Activated CD4-positive, alpha-beta T cell treated with anti-CD3 and anti-CD28 coated beads for 36 hours (primary cell): ENCODE data around the gene FAM110A. TPM values are rescaled to one million over a fixed set of nuclear protein-coding genes. Genes with fewer than 3 reads are reported as not detected.
"Not testable (repeated sequence)": the region's sequence is repeated elsewhere in the genome, so short reads cannot be mapped to it uniquely, and the experiment has no call there.

ENCODE experiments used
- ATAC-seq: fragments of 200-7000 bp; cut with Tn5 transposase; one replicate; pipeline ENCODE4 v1.10.0; 2021; ENCODE audit warnings: mild to moderate bottlenecking, moderate library complexity
- CTCF ChIA-PET: fragments of 350-600 bp; sonication (Branson Sonifier 250); formaldehyde crosslinking; loops from one replicate; lab custom pipeline; 2021; ENCODE audit warnings: antibody characterized with exemption; lab: Charles Lee
- POLR2A ChIA-PET: fragments of 350-600 bp; sonication (Branson Sonifier 250); formaldehyde crosslinking; loops from one replicate; lab custom pipeline; 2021; ENCODE audit warnings: antibody characterized with exemption, inconsistent platforms; lab: Charles Lee
- DNase-seq: peaks from one replicate; pipeline ENCODE4 v3.0.0-alpha.2; 2020
- H3K27ac Mint-ChIP-seq: one replicate; pipeline ENCODE4 v1.8.0; 2021; ENCODE audit warnings: mixed read lengths
- H3K27me3 Mint-ChIP-seq: one replicate; pipeline ENCODE4 v1.8.0; 2021; ENCODE audit warnings: mixed read lengths
- H3K36me3 Mint-ChIP-seq: one replicate; pipeline ENCODE4 v1.8.0; 2021; ENCODE audit warnings: low read depth, mixed read lengths
- H3K4me1 Mint-ChIP-seq: one replicate; pipeline ENCODE4 v1.8.0; 2021; ENCODE audit warnings: mixed read lengths
- H3K4me3 Mint-ChIP-seq: one replicate; pipeline ENCODE4 v1.8.0; 2021; ENCODE audit warnings: mild to moderate bottlenecking, moderate library complexity, mixed read lengths
- H3K9me3 Mint-ChIP-seq: one replicate; pipeline ENCODE4 v1.8.0; 2021; ENCODE audit warnings: low read depth, mixed read lengths
- intact Hi-C, 2 experiments: fragments of 100-400 bp; cut with DNase I in 1 of 2; cut with micrococcal nuclease in 1 of 2; formaldehyde crosslinking; loops; one replicate each; pipeline versions ENCODE4 v1.14.2 to v1.15.1; 2022 to 2024; cut with DNase I, micrococcal nuclease
- total RNA-seq, 2 experiments: library from RNA; stranded (reverse); gene quantifications; one replicate each; pipeline ENCODE4 v1.2.3, GENCODE V29; 2021

The FAM110A gene
- 10 to 100 TPM; 15.5 TPM for total RNA-seq

DNA sequence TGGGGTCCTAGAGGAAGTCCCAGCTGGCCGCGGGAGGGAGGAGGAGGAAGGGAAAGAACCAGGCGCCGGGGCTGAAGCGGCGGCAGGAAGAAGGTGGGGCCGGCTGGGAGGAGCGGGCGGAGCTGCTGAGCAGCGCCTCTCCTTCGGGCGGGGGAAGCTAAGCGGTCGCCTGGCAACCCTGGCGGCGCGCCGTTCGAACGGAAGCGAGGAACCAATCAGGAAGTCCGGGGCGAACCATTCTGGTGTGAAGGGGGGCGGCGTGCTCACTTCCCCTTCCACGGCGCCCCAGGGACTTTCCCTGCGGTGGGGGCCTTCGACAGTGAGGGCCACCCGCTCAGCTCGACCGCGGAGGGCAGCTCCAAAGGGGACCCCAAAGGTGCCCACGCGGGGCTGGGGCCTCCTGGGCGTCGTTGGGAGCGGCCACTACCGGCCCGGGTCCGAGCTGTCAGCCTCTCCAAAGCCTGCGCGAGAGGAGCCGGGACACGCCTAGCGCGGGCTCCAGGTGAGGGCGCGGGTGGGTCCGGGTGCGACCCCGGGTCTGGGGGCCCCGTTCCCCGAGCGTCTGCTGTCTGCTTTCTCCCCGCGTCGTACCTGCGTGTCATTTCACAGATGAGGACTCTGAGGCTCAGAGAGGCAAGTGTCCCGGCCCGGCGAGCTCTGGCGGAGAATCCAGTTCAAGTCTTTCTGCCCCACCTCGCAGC is at the start of gene FAM110A:
FAM110A (plus strand) TSS at position 266 of the 701 bp plus-strand sequence. CDS start 11,090 bp downstream, outside the sequence.
- H3K4me1 Mint-ChIP-seq, result peaks cover 38% of the 10 kb centered on the region
- H3K27ac Mint-ChIP-seq, result peak within 1 kb of the TSS; percentile 86
- peaks cover 2% of the 10 kb centered on the region for H3K9me3 Mint-ChIP-seq
- intact Hi-C loops, result loop anchor here (1.0 to 10.0 kb wide), 14 partner anchors 11 to 831 kb away; partner anchors contain the start of genes CSNK2A1 (in 2 of the 2), PSMF1 (in 2 of the 2), FKBP1A (in 1 of the 2) and NSFL1C (in 1 of the 2)
- peak within 1 kb of the TSS; percentile 88 for H3K4me3 Mint-ChIP-seq
- peaks cover 6% of the 10 kb centered on the region for H3K36me3 Mint-ChIP-seq
- no peaks in the 10 kb centered on the region for H3K27me3 Mint-ChIP-seq
- CTCF ChIA-PET, result interaction anchor here (0.6 to 3.4 kb wide), 10 partner anchors 11 to 440 kb away, joined by 3 to 10 read pairs (median 3); no protein-coding TSS in a partner anchor
- peak; percentile 98 for DNase-seq
- ATAC-seq, result peak; percentile 89
- POLR2A ChIA-PET, result interaction anchor here (0.9 to 1.0 kb wide), 2 partner anchors 10 to 72 kb away, joined by 3 to 6 read pairs; no protein-coding TSS in a partner anchor

DNA sequence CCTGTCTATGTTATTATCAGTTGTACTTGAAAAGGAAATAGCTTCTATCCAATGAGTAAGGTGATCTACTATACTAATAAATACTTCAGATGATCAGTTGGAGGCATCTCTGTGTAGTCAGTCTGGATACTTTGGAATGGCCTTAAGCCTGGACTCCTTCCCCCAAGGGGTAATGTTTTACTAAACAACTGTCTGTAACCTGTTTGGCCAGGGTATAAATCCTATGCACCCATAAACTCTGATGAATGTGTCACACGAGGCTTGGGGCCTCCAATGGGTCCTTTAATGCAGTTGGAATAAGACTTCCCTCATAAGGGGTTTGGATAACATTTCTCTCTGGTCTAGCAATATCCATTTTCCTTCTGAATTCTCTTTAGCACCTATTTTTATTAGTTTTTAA is 45.7 kb upstream of the FAM110A start:
- H3K9me3 Mint-ChIP-seq, result peaks cover 20% of the 10 kb centered on the region
- H3K27ac Mint-ChIP-seq, result no peak overlapping the region
- peaks cover 6% of the 10 kb centered on the region for H3K36me3 Mint-ChIP-seq
- DNase-seq, result no peak
- no peak overlapping the region for H3K4me3 Mint-ChIP-seq
- no peak for ATAC-seq
- H3K4me1 Mint-ChIP-seq, result no peaks in the 10 kb centered on the region
- ChIA-PET CTCF (no interaction called here), POLR2A (no interaction called here)
- peaks cover 21% of the 10 kb centered on the region for H3K27me3 Mint-ChIP-seq
- intact Hi-C loops, result no loop called here

DNA sequence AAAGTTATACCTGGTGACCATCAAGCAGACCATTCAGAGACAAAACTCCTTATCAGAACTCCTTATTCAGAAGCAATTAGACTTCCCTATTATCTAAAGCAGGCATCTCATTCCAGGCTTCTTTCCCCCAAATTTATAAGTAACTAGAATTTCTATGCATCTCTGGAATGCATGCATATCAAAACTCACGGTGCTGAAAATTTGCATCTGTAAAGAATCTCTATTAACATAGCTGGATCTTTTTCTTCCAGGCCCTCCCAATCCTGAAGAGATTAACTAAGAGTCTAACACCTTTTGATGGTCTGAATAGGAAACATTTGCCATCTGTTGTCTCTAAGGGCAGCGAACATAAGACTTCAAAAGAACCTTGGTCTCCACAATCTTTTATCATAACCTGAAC is 42.5 kb upstream of the FAM110A start:
- POLR2A ChIA-PET, result no interaction called here
- ATAC-seq, result no peak
- Mint-ChIP-seq H3K36me3 (no peaks in the 10 kb centered on the region), H3K4me3 (no peak overlapping the region), H3K4me1 (no peaks in the 10 kb centered on the region), H3K27ac (no peak overlapping the region), H3K27me3 (peaks cover 18% of the 10 kb centered on the region), H3K9me3 (peaks cover 4% of the 10 kb centered on the region)
- CTCF ChIA-PET, result interaction anchor here (1.1 kb wide), 1 partner anchor 18 kb away, joined by 5 read pairs; no protein-coding TSS in a partner anchor
- no peak for DNase-seq
- intact Hi-C loops, result no loop called here

DNA sequence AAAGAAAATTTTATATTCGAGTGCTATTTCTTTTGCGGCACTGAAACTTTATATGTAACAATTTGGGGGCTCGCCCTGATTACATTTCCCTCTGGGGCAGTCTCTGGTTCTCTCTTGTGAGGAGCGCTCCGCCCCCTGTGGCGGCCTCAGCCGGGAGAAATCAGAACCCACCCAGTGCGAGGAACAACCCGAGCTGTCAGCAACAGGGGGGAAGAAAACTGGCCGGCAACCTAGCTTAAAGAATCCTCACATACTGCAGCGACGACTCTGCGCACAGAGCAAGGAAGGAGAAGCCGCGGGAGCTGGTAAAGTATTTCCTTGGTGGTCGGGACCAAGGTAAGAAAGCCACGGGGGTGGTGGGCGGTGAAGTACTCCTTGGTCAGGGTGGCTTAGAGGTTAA is 41.3 kb upstream of the FAM110A start:
- H3K9me3 Mint-ChIP-seq, result peaks cover 4% of the 10 kb centered on the region
- no peaks in the 10 kb centered on the region for H3K36me3 Mint-ChIP-seq
- no peak overlapping the region for H3K4me3 Mint-ChIP-seq
- H3K27ac Mint-ChIP-seq, result no peak overlapping the region
- ChIA-PET POLR2A (no interaction called here), CTCF (no interaction called here)
- intact Hi-C loops, result no loop called here
- DNase-seq (no peak), ATAC-seq (no peak)
- no peaks in the 10 kb centered on the region for H3K4me1 Mint-ChIP-seq
- H3K27me3 Mint-ChIP-seq, result peaks cover 9% of the 10 kb centered on the region

DNA sequence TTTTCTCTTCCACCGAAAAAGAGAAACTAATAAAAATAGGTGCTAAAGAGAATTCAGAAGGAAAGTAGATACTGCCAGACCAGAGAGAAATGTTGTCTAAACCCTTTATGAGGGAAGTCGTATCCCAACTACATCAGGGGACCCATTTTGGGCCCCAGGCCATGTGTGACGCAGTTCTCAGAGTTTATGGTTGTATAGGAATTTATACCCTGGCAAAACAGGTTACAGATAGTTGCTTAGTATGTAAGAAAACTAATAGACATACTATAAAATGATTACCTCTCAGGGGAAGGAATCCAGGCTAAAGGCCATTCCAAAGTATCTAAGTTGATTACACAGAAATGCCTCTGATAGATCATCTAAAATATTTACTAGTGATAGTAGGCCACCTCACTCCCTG is 36.6 kb upstream of the FAM110A start:
- CTCF ChIA-PET, result no interaction called here
- ATAC-seq, result no peak
- POLR2A ChIA-PET, result no interaction called here
- H3K27ac Mint-ChIP-seq, result no peak overlapping the region
- peaks cover 11% of the 10 kb centered on the region for H3K27me3 Mint-ChIP-seq
- intact Hi-C loops, result no loop called here
- H3K9me3 Mint-ChIP-seq, result peaks cover under 1% of the 10 kb centered on the region
- H3K36me3 Mint-ChIP-seq, result no peaks in the 10 kb centered on the region
- no peaks in the 10 kb centered on the region for H3K4me1 Mint-ChIP-seq
- no peak for DNase-seq
- no peak overlapping the region for H3K4me3 Mint-ChIP-seq

DNA sequence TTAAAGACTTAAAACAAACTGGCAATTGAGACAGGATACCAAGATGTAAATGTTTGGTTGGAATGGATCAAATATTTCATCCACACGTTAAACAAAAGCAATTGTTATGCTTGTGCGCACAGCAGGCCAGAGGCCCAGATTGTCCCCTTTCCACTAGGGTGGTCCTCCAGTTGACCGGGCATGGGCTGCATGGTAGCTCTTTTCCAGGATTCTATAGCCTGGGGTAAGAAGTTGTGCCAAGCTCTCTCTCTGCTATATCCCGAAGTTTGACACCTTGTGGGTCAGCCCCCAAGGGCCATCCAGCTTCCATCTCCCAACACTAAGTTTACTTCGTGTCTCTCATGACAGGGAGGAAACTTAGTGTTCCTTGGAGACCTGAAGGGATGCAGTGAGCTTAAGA is 34.8 kb upstream of the FAM110A start:
- ATAC-seq, H3K27ac Mint-ChIP-seq, H3K9me3 Mint-ChIP-seq, POLR2A ChIA-PET, H3K4me3 Mint-ChIP-seq, intact Hi-C loops, H3K36me3 Mint-ChIP-seq, DNase-seq, H3K4me1 Mint-ChIP-seq: not testable (repeated sequence)
- CTCF ChIA-PET, result interaction anchor here (0.6 to 1.3 kb wide), 2 partner anchors 38 to 470 kb away, joined by 3 read pairs; no protein-coding TSS in a partner anchor
- peaks cover 15% of the 10 kb centered on the region for H3K27me3 Mint-ChIP-seq

DNA sequence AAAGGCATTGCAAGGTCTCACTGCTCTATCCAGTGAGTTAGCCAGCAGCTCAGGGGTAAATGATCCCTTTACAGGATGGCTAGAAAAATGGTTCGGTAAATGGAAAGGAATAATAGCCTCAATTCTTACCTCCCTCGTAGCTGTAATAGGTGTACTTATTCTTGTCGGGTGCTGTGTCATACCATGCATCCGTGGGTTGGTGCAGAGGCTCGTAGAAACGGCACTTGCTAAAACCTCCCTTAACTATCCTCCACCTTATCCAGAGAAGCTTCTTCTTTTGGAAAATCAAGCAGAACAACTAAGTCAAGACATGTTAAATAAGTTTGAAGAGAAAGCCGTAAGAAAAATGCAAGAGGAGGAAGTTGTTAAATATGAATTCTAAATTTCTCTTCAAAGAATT is 33.5 kb upstream of the FAM110A start:
- H3K9me3 Mint-ChIP-seq, DNase-seq, intact Hi-C loops, H3K4me1 Mint-ChIP-seq, POLR2A ChIA-PET, CTCF ChIA-PET, H3K36me3 Mint-ChIP-seq, H3K27ac Mint-ChIP-seq, H3K4me3 Mint-ChIP-seq, ATAC-seq: not testable (repeated sequence)
- H3K27me3 Mint-ChIP-seq, result peaks cover 15% of the 10 kb centered on the region

DNA sequence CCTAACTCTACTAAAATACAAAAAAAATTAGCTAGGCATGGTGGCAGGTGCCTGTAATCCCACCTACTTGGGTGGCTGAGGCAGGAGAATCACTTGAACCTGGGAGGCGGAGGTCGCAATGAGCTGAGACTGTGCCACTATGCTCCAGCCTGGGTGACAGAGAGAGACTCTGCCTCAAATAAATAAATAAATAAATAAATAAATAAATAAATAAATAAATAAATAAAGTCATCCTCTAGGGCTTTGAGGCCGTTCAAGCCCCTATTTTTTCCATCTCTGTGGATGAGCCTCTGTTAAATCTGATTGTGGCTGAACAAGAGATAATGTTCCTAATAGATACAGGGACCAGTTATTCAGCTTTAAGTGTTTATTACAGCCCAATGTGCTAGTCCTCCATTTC is 31.8 kb upstream of the FAM110A start:
- H3K36me3 Mint-ChIP-seq, result peaks cover 5% of the 10 kb centered on the region
- ATAC-seq, result no peak
- ChIA-PET POLR2A (interaction anchor here (0.6 kb wide), 1 partner anchor 14 kb away, joined by 3 read pairs; no protein-coding TSS in a partner anchor), CTCF (interaction anchor here (0.6 to 1.2 kb wide), 2 partner anchors 154 to 353 kb away, joined by 5 read pairs; no protein-coding TSS in a partner anchor)
- H3K4me3 Mint-ChIP-seq, result no peak overlapping the region
- H3K27ac Mint-ChIP-seq, result no peak overlapping the region
- H3K4me1 Mint-ChIP-seq, result no peaks in the 10 kb centered on the region
- intact Hi-C loops, result no loop called here
- DNase-seq, result no peak
- H3K27me3 Mint-ChIP-seq, result peaks cover 17% of the 10 kb centered on the region
- H3K9me3 Mint-ChIP-seq, result peaks cover 5% of the 10 kb centered on the region

DNA sequence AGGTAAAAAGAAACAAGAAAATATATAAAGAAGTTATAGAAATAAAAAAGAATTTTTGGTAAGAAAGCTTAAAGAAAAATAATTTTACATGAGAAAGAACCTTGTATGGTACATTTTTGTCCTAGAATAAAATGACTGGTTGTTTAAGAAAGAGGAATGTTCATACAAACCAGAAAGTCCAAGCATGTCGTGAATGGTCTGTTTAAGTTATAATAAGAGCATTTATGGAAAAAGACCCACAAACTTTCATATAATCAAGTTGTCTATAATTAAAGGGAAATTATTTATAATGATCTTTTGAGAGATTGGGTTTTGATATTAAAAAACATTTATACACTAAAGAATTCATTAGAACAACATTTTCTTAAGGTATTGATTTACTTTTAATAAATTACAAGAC is 27.8 kb upstream of the FAM110A start:
- peaks cover 14% of the 10 kb centered on the region for H3K27me3 Mint-ChIP-seq
- DNase-seq (no peak), ATAC-seq (no peak)
- no peak overlapping the region for H3K4me3 Mint-ChIP-seq
- H3K27ac Mint-ChIP-seq, result no peak overlapping the region
- ChIA-PET POLR2A (no interaction called here), CTCF (interaction anchor here (0.6 to 1.8 kb wide), 4 partner anchors 10 to 150 kb away, joined by 3 to 6 read pairs (median 4); no protein-coding TSS in a partner anchor)
- peaks cover 5% of the 10 kb centered on the region for H3K9me3 Mint-ChIP-seq
- intact Hi-C loops, result no loop called here
- no peaks in the 10 kb centered on the region for H3K4me1 Mint-ChIP-seq
- H3K36me3 Mint-ChIP-seq, result peaks cover 5% of the 10 kb centered on the region

DNA sequence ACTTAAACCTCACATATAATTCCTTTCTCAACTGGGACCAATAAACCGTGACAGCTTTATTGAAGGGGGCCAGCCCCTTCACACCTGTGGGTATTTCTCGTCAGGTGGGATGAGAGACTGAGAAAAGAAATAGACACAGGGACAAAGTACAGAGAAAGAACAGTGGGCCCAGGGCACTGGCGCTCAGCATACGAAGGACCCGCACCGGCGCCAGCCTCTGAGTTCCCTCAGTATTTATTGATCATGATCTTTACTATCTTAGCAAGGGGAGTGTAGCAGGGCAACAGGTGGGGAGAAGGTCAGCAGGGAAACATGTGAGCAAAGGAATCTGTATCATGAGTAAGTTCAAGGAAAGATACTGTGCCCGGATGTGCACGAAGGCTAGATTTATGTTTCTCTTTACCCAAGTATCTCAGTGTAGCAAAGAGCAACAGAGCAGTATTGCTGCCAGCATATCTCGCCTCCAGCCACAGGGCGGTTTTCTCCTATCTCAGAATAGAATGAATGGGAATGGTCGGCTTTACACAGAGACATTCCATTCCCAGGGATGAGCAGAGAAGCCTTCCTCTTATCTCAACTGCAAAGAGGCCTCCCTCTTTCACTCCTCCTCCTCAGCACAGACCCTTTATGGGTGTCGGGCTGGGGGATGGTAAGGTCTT is 21.6 kb upstream of the FAM110A start:
- CTCF ChIA-PET, DNase-seq, POLR2A ChIA-PET, H3K4me3 Mint-ChIP-seq, H3K4me1 Mint-ChIP-seq, H3K36me3 Mint-ChIP-seq, H3K27ac Mint-ChIP-seq, ATAC-seq, H3K9me3 Mint-ChIP-seq: not testable (repeated sequence)
- intact Hi-C loops, result loop anchor here in 1 of 2 experiments (10.0 kb wide), 1 partner anchor 293 kb away; no protein-coding TSS in a partner anchor
- peaks cover 15% of the 10 kb centered on the region for H3K27me3 Mint-ChIP-seq

DNA sequence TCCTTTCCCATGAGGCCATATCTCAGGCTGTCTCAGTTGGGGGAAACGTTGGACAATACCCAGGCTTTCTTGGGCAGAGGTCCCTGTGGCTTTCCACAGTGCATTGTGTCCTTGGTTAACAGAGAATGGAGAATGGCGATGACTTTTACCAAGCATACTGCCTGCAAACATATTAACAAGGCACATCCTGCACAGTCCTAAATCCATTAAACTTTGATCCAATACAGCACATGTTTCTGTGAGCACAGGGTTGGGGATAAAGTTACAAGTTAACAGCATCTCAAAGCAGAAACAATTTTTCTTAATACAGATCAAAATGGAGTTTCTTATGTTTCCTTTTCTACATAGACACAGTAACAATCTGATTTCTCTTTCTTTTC is 21.1 kb upstream of the FAM110A start:
- CTCF ChIA-PET, POLR2A ChIA-PET, H3K27ac Mint-ChIP-seq, DNase-seq, H3K9me3 Mint-ChIP-seq, ATAC-seq, H3K4me3 Mint-ChIP-seq, H3K4me1 Mint-ChIP-seq, H3K36me3 Mint-ChIP-seq: not testable (repeated sequence)
- peaks cover 15% of the 10 kb centered on the region for H3K27me3 Mint-ChIP-seq
- intact Hi-C loops, result loop anchor here in 1 of 2 experiments (10.0 kb wide), 1 partner anchor 292 kb away; no protein-coding TSS in a partner anchor
